Fibroblast of mammary gland (primary cell): ENCODE data around the gene PCID2.

Experiments
- DNase-seq: peaks from one replicate; pipeline ENCODE4 v3.0.0-alpha.2; 2010; ENCODE audit warnings: low read depth
- H3K4me3 ChIP-seq: 2 replicates; pipeline ENCODE4 v1.5.1; 2011; ENCODE audit warnings: low read depth, mild to moderate bottlenecking, low read length, moderate library complexity; ENCODE audit not compliant: control insufficient read depth
- TF ChIP-seq, protein P1 (sequence below): conservative IDR thresholded peaks from 2 replicates; pipeline ENCODE4 v1.5.1; 2011; ENCODE audit warnings: low read depth, low read length, inconsistent platforms; ENCODE audit not compliant: control insufficient read depth, insufficient read depth

Gene PCID2

DNA sequence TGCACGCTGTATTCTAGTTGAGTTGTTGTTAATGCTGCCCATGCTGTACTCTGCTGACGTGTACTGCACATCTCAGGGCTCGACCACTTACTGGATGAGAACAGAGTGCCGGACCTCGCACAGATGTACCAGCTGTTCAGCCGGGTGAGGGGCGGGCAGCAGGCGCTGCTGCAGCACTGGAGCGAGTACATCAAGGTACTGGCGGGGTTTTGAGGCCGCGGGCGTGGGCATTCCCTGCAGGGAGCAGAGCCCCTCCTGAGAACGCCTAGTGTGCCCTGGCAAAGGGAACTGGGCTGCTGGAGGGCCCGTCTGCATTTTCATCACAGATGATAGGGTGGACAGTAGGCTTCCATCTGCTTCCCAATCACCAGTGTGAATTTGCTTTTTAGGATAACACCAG lies 30.9 kb upstream of the PCID2 start:
- TF ChIP-seq, protein P1, sequence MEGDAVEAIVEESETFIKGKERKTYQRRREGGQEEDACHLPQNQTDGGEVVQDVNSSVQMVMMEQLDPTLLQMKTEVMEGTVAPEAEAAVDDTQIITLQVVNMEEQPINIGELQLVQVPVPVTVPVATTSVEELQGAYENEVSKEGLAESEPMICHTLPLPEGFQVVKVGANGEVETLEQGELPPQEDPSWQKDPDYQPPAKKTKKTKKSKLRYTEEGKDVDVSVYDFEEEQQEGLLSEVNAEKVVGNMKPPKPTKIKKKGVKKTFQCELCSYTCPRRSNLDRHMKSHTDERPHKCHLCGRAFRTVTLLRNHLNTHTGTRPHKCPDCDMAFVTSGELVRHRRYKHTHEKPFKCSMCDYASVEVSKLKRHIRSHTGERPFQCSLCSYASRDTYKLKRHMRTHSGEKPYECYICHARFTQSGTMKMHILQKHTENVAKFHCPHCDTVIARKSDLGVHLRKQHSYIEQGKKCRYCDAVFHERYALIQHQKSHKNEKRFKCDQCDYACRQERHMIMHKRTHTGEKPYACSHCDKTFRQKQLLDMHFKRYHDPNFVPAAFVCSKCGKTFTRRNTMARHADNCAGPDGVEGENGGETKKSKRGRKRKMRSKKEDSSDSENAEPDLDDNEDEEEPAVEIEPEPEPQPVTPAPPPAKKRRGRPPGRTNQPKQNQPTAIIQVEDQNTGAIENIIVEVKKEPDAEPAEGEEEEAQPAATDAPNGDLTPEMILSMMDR = no peak
- H3K4me3 ChIP-seq = no peak overlapping the region
- no peak for DNase-seq

DNA sequence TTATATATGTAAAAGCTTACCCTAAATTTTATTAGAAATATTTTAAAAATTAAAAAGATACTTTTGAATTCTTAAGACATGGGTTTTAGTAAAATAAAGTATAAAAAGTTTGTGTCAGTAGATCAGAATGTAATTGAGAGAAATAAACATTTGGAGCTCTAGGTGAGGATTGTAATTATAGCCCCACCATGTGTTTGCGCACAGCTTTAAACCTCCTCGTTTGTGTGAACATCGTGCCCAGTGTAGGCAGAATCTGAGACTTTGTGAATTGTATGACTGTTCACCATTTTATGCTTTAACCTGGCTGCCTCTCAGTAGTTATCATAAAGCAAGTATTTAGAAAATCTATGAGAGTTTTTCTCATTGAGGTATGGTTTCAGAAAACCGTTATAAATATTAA lies 30.1 kb upstream of the PCID2 start:
- DNase-seq = no peak
- no peak overlapping the region for H3K4me3 ChIP-seq
- TF ChIP-seq, protein P1 = no peak

- no peak for DNase-seq
- H3K4me3 ChIP-seq = no peak overlapping the region
- TF ChIP-seq, protein P1 = no peak
These were observed 24.6 kb upstream of the PCID2 start for GRCh38 chr13:113233101-113233500.

DNA sequence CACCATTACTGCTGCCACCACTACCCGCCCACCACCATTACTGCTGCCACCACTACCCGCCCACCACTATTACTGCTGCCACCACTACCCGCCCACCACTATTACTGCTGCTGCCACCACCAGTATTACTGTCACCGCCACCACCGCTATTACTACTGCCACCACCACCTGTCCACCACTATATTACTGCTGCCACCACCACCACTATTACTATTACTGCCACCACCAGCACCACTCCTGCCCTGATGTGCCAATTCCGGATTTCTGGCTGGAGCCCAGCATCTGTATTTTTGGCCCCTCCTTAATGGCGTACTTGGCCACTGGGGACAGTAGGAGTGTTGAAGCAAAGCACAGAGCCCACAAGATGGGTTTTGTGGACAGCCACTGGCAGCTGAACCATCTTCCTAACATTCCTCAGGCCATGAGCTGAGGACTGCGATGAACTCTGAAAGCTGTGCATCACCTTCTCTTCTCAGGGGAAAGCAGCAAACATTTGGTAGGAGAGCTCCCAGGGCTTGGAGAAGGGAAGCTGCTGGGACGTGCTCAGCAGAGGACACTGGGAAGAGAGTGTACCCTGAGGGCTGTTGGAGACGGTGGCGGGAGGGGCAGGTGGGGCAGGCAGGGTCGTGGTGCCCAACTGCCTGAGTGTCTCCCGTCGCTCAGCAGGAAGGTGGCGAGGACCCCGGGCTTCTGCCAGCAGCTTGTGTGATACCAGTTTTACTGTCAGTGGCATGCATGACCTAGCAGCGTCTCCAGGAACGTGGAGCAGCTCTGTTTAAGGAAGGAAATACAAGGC lies 23.9 kb upstream of the PCID2 start:
- TF ChIP-seq, protein P1 = no peak
- DNase-seq = no peak
- H3K4me3 ChIP-seq = no peak overlapping the region

GRCh38 chr13:113231306-113232207 lies 23.1 kb upstream of the PCID2 start:
- no peak overlapping the region for H3K4me3 ChIP-seq
- DNase-seq = no peak
- TF ChIP-seq, protein P1 = no peak

GRCh38 chr13:113229791-113230190 lies 21.3 kb upstream of the PCID2 start:
- no peak overlapping the region for H3K4me3 ChIP-seq
- TF ChIP-seq, protein P1 = no peak
- no peak for DNase-seq
